ENCODE results near the gene GINS3. TPM values are rescaled to one million over a fixed set of nuclear protein-coding genes. Genes with fewer than 3 reads are reported as not detected.

Gene GINS3
- total and polyA plus RNA-seq, 7 experiments from 2014 or later = 0.66 to 13.3 (median 1.7) TPM

DNA sequence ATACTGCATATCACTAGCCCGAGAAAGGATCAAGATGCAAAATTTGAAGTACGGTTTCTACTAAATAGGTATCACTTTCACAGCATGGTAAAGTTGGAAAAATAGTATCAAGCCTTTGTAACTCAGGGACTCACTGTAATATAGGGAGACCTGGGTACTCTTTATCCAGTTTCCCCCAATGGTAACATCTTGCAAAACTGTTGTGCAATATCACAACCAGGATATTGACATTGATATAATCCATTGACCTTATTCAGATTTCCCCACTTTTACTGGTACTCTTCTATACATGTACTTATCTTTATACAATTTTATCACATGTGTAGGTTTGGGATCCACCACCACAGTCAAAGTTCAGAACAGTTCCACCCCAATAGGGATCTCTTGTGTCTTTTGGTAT lies 20.4 kb upstream of the GINS3 start:
- H3K4me3 ChIP-seq (ENCODE audit: low read length) = no peak overlapping the region
- intact Hi-C loops (cut with micrococcal nuclease) = no loop called here
- Mint-ChIP-seq H3K4me1 (no peaks in the 10 kb centered on the region), H3K27ac (no peak overlapping the region), H3K36me3 (no peaks in the 10 kb centered on the region), H3K9me3 (peaks cover 0 to 4% (median 0%) of the 10 kb centered on the region in 11 donors), H3K4me3 (no peak overlapping the region), H3K27me3 (peaks cover 40 to 51% (median 44%) of the 10 kb centered on the region in 5 donors)
- DNase-seq = no peak
- H3K27ac ChIP-seq (ENCODE audit: low read depth, low read length) = no peak overlapping the region
- ATAC-seq = no peak
- H3K4me1 ChIP-seq (ENCODE audit: control insufficient read depth in 2 of 2, insufficient read depth in 2 of 2, low read length in 2 of 2) = no peaks in the 10 kb centered on the region
- CTCF ChIA-PET = no interaction called here
- H3K36me3 ChIP-seq (ENCODE audit: control insufficient read depth in 2 of 3, insufficient read depth in 3 of 3, low read length in 3 of 3) = no peaks in the 10 kb centered on the region
- POLR2A ChIA-PET = no interaction called here
- no peaks in the 10 kb centered on the region for H3K27me3 ChIP-seq (ENCODE audit: control insufficient read depth in 2 of 2, insufficient read depth in 2 of 2, low read length in 2 of 2)
- H3K9me3 ChIP-seq (ENCODE audit: control insufficient read depth in 2 of 3, low read length in 3 of 3) = no peaks in the 10 kb centered on the region

- Histone ChIP-seq H3K27ac (ENCODE audit: low read depth, low read length) (no peak overlapping the region), H3K36me3 (ENCODE audit: control insufficient read depth in 2 of 3, insufficient read depth in 3 of 3, low read length in 3 of 3) (no peaks in the 10 kb centered on the region), H3K27me3 (ENCODE audit: control insufficient read depth in 2 of 2, insufficient read depth in 2 of 2, low read length in 2 of 2) (no peaks in the 10 kb centered on the region), H3K9me3 (ENCODE audit: control insufficient read depth in 2 of 3, low read length in 3 of 3) (no peaks in the 10 kb centered on the region), H3K4me1 (ENCODE audit: control insufficient read depth in 2 of 2, insufficient read depth in 2 of 2, low read length in 2 of 2) (no peaks in the 10 kb centered on the region), H3K4me3 (ENCODE audit: low read length) (no peak overlapping the region)
- H3K36me3 Mint-ChIP-seq = no peaks in the 10 kb centered on the region
- no peak for DNase-seq
- intact Hi-C loops (cut with micrococcal nuclease) = no loop called here
- ChIA-PET CTCF (no interaction called here), POLR2A (no interaction called here)
- peaks cover 16 to 40% (median 31%) of the 10 kb centered on the region in 5 donors for H3K27me3 Mint-ChIP-seq
- no peak overlapping the region for H3K4me3 Mint-ChIP-seq
- peaks cover 0 to 4% (median 0%) of the 10 kb centered on the region in 11 donors for H3K9me3 Mint-ChIP-seq
- H3K4me1 Mint-ChIP-seq = no peaks in the 10 kb centered on the region
- ATAC-seq = no peak
- H3K27ac Mint-ChIP-seq = no peak overlapping the region
These were observed 16.9 kb upstream of the GINS3 start for GRCh38 chr16:58375386-58375785.

DNA sequence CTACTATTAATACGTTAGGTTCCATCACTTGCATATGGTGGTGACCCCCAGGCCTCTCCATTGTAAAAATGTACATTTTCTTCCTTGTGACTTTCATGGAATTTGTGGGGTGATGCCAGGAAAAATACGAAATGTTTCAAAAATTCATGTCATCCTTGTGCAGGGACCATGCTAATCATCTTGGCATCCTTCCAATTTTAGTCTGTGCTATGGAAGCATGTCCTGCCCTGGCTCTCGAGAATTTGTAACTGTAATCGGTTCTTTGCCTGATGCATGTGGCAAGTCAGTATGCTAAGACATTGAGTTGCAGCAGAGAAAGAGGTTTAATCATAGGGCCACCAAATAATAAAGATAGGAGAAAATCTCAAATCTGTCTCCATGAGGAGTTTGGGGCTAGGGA lies 14.3 kb upstream of the GINS3 start:
- peaks cover 16 to 41% (median 30%) of the 10 kb centered on the region in 5 donors for H3K27me3 Mint-ChIP-seq
- H3K27me3 ChIP-seq (ENCODE audit: control insufficient read depth in 2 of 2, insufficient read depth in 2 of 2, low read length in 2 of 2) = no peaks in the 10 kb centered on the region
- no peaks in the 10 kb centered on the region for H3K36me3 Mint-ChIP-seq
- no peaks in the 10 kb centered on the region for H3K9me3 ChIP-seq (ENCODE audit: control insufficient read depth in 2 of 3, low read length in 3 of 3)
- CTCF ChIA-PET = no interaction called here
- no peak overlapping the region for H3K4me3 ChIP-seq (ENCODE audit: low read length)
- H3K4me1 Mint-ChIP-seq = no peaks in the 10 kb centered on the region
- no peaks in the 10 kb centered on the region for H3K4me1 ChIP-seq (ENCODE audit: control insufficient read depth in 2 of 2, insufficient read depth in 2 of 2, low read length in 2 of 2)
- POLR2A ChIA-PET = no interaction called here
- no peak overlapping the region for H3K27ac Mint-ChIP-seq
- intact Hi-C loops (cut with micrococcal nuclease) = no loop called here
- H3K4me3 Mint-ChIP-seq = no peak overlapping the region
- H3K9me3 Mint-ChIP-seq = no peaks in the 10 kb centered on the region
- no peak overlapping the region for H3K27ac ChIP-seq (ENCODE audit: low read depth, low read length)
- ATAC-seq = no peak
- H3K36me3 ChIP-seq (ENCODE audit: control insufficient read depth in 2 of 3, insufficient read depth in 3 of 3, low read length in 3 of 3) = no peaks in the 10 kb centered on the region
- no peak for DNase-seq

- Histone ChIP-seq H3K27ac (ENCODE audit: low read depth, low read length) (no peak overlapping the region), H3K36me3 (ENCODE audit: control insufficient read depth in 2 of 3, insufficient read depth in 3 of 3, low read length in 3 of 3) (no peaks in the 10 kb centered on the region), H3K4me3 (ENCODE audit: low read length) (no peak overlapping the region), H3K27me3 (ENCODE audit: control insufficient read depth in 2 of 2, insufficient read depth in 2 of 2, low read length in 2 of 2) (no peaks in the 10 kb centered on the region), H3K4me1 (ENCODE audit: control insufficient read depth in 2 of 2, insufficient read depth in 2 of 2, low read length in 2 of 2) (no peaks in the 10 kb centered on the region), H3K9me3 (ENCODE audit: control insufficient read depth in 2 of 3, low read length in 3 of 3) (no peaks in the 10 kb centered on the region)
- intact Hi-C loops (cut with micrococcal nuclease) = no loop called here
- no peaks in the 10 kb centered on the region for H3K4me1 Mint-ChIP-seq
- no peaks in the 10 kb centered on the region for H3K36me3 Mint-ChIP-seq
- no peak overlapping the region for H3K27ac Mint-ChIP-seq
- H3K9me3 Mint-ChIP-seq = no peaks in the 10 kb centered on the region
- H3K27me3 Mint-ChIP-seq = peaks cover 17 to 38% (median 27%) of the 10 kb centered on the region in 5 donors
- DNase-seq (no peak), ATAC-seq (no peak)
- ChIA-PET POLR2A (no interaction called here), CTCF (no interaction called here)
- no peak overlapping the region for H3K4me3 Mint-ChIP-seq
These were observed 13.9 kb upstream of the GINS3 start for GRCh38 chr16:58378401-58378800.

- Mint-ChIP-seq H3K27ac (no peak overlapping the region), H3K4me3 (no peak overlapping the region), H3K9me3 (no peaks in the 10 kb centered on the region), H3K4me1 (peaks cover 0 to 3% (median 0%) of the 10 kb centered on the region in 7 donors), H3K36me3 (no peaks in the 10 kb centered on the region), H3K27me3 (peaks cover 18 to 31% (median 26%) of the 10 kb centered on the region in 5 donors)
- ATAC-seq (no peak), DNase-seq (no peak)
- no peak overlapping the region for H3K4me3 ChIP-seq (ENCODE audit: low read length)
- CTCF ChIA-PET = no interaction called here
- no peaks in the 10 kb centered on the region for H3K4me1 ChIP-seq (ENCODE audit: control insufficient read depth in 2 of 2, insufficient read depth in 2 of 2, low read length in 2 of 2)
- intact Hi-C loops (cut with micrococcal nuclease) = no loop called here
- no peaks in the 10 kb centered on the region for H3K36me3 ChIP-seq (ENCODE audit: control insufficient read depth in 2 of 3, insufficient read depth in 3 of 3, low read length in 3 of 3)
- H3K9me3 ChIP-seq (ENCODE audit: control insufficient read depth in 2 of 3, low read length in 3 of 3) = no peaks in the 10 kb centered on the region
- POLR2A ChIA-PET = no interaction called here
- no peaks in the 10 kb centered on the region for H3K27me3 ChIP-seq (ENCODE audit: control insufficient read depth in 2 of 2, insufficient read depth in 2 of 2, low read length in 2 of 2)
- H3K27ac ChIP-seq (ENCODE audit: low read depth, low read length) = no peak overlapping the region
These were observed 12.5 kb upstream of the GINS3 start for GRCh38 chr16:58379736-58380135.

DNA sequence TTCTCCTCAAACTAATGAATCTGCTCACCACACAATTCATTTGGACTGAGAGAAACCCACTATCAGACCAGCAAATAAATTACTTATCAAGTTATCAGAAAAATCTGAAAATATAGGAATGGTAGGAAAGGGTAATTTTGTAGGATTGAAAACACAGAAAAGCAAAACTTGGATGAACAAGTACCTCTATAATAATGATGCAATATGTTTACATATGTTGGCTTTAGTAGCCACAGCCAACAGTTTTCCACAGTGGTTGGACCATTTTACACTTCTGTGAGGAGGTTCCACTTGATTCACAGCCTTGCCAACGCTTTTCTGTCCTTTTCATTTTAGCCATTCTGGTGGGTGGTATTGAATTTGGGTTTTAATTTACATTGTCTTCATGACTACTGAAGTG lies 10.6 kb upstream of the GINS3 start:
- H3K36me3 ChIP-seq (ENCODE audit: control insufficient read depth in 2 of 3, insufficient read depth in 3 of 3, low read length in 3 of 3) = no peaks in the 10 kb centered on the region
- intact Hi-C loops (cut with micrococcal nuclease) = no loop called here
- no peak for DNase-seq
- H3K27me3 Mint-ChIP-seq = peaks cover 18 to 30% (median 26%) of the 10 kb centered on the region in 5 donors
- H3K4me1 Mint-ChIP-seq = peaks cover 0 to 3% (median 0%) of the 10 kb centered on the region in 7 donors
- H3K27ac ChIP-seq (ENCODE audit: low read depth, low read length) = no peak overlapping the region
- no peaks in the 10 kb centered on the region for H3K4me1 ChIP-seq (ENCODE audit: control insufficient read depth in 2 of 2, insufficient read depth in 2 of 2, low read length in 2 of 2)
- no peaks in the 10 kb centered on the region for H3K36me3 Mint-ChIP-seq
- H3K27me3 ChIP-seq (ENCODE audit: control insufficient read depth in 2 of 2, insufficient read depth in 2 of 2, low read length in 2 of 2) = no peaks in the 10 kb centered on the region
- H3K4me3 ChIP-seq (ENCODE audit: low read length) = no peak overlapping the region
- no peaks in the 10 kb centered on the region for H3K9me3 Mint-ChIP-seq
- no peak for ATAC-seq
- ChIA-PET POLR2A (no interaction called here), CTCF (no interaction called here)
- H3K9me3 ChIP-seq (ENCODE audit: control insufficient read depth in 2 of 3, low read length in 3 of 3) = no peaks in the 10 kb centered on the region
- no peak overlapping the region for H3K27ac Mint-ChIP-seq
- H3K4me3 Mint-ChIP-seq = no peak overlapping the region

DNA sequence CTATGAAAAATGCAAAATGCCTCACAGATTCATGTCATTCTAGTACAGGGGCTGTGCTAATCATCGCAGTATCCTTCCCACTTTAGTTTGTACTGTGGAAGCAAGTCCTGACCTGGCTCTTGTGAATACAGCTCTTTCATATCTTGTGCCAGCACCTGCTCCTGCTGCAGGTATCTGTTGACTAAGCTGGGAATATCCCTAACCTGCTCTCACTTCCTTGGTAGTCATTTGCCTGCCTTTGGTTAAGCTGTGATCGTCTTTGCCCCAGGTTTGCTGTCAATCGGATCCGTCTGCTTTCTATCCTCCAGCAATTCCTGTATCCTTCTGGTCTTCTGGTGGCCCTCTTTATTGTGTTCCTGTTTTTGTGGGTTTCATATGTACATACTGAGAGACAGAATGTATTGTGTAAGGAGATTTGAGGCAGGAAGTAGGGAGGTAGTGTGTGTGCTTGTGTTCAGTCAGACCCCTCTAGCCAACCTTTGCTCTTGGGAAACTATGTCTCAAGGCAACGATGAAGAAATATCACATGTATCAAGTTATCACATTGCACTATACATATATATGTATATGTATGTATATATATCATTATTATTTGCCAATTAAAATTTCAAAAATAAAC lies 7.7 kb upstream of the GINS3 start:
- peaks cover 13 to 26% (median 20%) of the 10 kb centered on the region in 5 donors for H3K27me3 Mint-ChIP-seq
- H3K27ac ChIP-seq (ENCODE audit: low read depth, low read length) = no peak overlapping the region
- DNase-seq = no peak
- POLR2A ChIA-PET = no interaction called here
- peaks cover 0 to 4% (median 0%) of the 10 kb centered on the region in 11 donors for H3K9me3 Mint-ChIP-seq
- H3K4me3 Mint-ChIP-seq = no peak overlapping the region
- H3K4me1 Mint-ChIP-seq = peaks cover 0 to 3% (median 0%) of the 10 kb centered on the region in 7 donors
- CTCF ChIA-PET = no interaction called here
- H3K27me3 ChIP-seq (ENCODE audit: control insufficient read depth in 2 of 2, insufficient read depth in 2 of 2, low read length in 2 of 2) = no peaks in the 10 kb centered on the region
- no peak overlapping the region for H3K27ac Mint-ChIP-seq
- intact Hi-C loops (cut with micrococcal nuclease) = no loop called here
- no peaks in the 10 kb centered on the region for H3K36me3 Mint-ChIP-seq
- H3K4me3 ChIP-seq (ENCODE audit: low read length) = no peak overlapping the region
- ATAC-seq = no peak
- H3K36me3 ChIP-seq (ENCODE audit: control insufficient read depth in 2 of 3, insufficient read depth in 3 of 3, low read length in 3 of 3) = no peaks in the 10 kb centered on the region
- H3K9me3 ChIP-seq (ENCODE audit: control insufficient read depth in 2 of 3, low read length in 3 of 3) = no peaks in the 10 kb centered on the region
- H3K4me1 ChIP-seq (ENCODE audit: control insufficient read depth in 2 of 2, insufficient read depth in 2 of 2, low read length in 2 of 2) = no peaks in the 10 kb centered on the region

Data from naive thymus-derived CD4-positive, alpha-beta T cell (primary cell).